ENCODE results near the gene RASIP1. TPM values are rescaled to one million over a fixed set of nuclear protein-coding genes. Genes with fewer than 3 reads are reported as not detected.

Gene RASIP1
- total RNA-seq, 1 donor from 2014 or later: 6.5 TPM

DNA sequence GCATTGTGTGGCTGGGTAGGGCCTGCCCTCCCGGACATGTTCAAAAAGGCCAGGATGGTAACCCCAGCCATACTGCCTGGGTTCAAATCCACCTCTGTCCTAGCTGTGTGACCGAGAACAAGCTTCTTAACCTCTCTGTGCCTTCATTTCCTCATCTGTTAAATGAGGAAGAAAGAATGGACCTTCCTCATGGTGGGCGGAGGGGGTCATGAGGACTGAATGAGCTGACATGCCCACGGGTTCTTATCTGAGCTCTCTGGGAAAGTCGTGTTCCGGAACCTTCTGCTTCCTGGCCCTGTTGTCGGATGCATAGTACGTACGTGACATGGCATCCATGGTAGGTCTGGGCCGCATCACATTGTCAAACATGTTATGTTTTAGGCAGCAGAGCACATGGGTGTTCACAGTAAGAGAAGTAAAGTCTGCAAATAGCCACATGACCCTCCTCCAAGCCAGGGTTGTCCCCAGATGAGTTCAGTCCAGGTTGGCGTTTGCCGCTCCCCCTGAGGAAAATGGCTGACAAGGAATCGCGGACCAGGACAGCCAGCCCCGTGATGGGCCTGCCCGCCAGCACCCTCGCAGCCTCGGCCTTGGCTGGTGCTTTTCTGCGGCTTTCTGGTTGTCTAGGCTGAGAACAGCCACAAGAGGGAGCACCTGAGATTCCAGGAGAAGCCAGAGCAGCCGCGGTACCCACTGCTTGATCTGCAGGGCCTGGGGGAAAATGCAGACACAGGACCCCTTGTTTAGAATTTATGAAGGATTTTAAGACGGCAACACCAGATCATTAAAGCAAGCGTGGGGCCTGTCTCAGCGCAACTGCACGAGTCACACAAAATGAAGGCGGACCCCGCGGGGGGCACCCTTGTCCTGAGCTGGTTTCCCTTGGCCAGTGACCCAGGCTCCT is 65.2 kb downstream of the RASIP1 start:
- DNase-seq: peak; percentile 55

DNA sequence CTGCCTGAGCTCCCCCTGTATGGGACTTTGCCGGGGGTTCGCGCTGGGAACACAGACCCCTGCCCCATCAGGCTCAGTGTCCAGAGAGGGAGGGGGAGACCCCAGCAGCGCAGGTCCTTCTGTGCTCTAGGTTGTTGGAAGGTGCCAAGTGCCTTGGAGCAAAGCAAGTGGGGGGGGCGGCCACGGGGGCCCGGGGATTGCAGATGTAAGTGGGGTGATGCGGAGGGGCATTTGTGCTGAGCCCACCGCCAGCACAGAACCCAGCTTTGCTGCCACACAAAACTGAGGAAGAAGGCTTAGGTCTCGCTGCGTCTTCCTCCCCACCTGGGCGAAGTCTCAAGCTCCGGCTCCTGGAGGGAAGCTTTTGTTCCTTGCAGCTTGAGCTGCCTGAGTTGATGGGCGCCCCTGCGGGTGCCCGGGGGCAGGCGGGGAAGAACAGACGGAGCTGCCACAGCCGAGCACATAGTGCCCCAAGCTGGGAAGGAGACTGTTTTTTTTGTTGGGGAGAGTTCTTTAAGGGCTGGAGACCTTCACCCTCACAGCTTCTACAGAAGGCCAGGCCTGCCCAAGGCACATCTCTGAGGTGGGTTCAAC is 66.1 kb downstream of the RASIP1 start:
- DNase-seq: no peak

DNA sequence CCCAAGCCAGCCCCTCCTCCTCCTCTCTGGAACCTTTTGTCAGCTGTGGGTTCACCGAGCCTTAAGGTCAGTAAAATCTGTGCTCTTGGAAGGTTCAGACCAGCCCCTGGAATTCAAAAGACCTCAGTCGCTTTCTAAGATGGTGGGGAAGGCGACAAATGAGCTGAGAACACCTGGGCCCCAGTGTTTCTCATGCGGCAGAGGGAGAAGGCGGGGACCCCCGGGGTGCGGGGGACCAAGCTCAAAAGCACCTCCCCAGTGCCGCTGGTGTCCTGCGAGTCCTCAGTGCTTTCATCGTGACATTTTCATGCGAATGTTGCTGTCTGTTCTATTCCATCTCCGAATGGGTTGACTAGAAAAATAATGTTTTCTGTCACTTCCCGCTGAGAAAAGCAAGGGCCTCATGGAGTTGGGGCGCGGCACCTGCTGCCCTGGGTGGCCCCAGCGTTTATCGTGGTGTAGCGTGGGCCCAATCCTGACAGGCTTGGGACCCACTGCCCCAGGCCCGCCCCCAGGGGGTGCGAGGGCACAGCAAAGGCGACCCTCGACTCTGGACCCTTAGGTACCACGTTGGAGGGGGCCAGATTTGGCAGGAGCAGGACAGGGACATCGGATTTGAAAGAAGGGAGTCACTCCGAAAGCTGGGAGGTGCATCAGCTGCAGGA is 66.8 kb downstream of the RASIP1 start:
- no peak for DNase-seq

DNA sequence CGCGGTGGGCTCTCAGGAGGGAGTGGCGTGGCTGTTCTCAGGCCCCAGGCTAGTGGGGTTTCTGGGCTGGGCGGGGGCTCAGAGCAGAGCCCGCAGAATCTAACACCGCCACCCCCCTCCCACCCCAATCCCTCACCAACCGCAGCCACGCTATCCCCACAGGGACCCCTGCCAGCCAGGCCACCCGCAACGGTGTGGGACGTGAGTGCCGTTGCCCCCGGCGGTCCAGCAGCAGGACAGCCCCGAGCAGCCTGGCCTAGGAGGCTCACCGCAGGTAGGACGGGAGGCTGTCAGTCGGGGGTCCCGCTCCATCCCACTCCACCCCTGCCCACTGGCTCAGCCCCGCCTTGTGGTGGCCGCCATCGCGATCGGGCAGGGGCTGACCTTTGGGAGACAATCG is 67.4 kb downstream of the RASIP1 start, which contains the start of gene NTN5:
Gene NTN5 (minus strand): TSS at position 24 of the 400 bp plus-strand sequence. CDS start 2,031 bp downstream, outside the sequence.
- no peak for DNase-seq

DNA sequence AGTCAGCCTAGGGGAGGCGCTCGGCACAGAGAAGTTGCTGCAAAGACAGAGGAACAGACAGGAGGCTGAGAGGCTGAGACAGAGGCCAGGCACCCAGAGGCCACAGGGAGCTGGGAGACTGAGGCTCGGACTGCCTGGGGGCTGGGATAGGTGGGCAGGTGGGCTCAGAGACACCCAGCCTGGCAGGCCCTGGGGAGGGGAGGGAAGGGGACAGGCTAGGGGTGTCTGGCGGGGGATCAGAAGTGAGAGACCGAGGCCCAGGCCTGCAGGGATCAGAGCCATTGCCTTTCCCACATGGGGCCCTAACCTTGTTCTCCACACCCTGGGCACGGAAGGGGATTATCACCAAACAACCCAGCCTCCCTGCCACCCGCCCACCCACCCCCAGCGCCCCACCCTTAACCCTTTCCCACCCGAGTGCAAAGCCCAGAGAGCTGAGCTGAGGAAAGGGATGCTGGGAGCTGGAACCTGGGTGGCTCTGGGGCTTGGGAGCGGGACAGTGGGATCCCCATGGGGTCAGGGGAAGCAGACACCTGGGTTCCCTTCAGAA is 68.9 kb downstream of the RASIP1 start:
- DNase-seq: no peak

DNA sequence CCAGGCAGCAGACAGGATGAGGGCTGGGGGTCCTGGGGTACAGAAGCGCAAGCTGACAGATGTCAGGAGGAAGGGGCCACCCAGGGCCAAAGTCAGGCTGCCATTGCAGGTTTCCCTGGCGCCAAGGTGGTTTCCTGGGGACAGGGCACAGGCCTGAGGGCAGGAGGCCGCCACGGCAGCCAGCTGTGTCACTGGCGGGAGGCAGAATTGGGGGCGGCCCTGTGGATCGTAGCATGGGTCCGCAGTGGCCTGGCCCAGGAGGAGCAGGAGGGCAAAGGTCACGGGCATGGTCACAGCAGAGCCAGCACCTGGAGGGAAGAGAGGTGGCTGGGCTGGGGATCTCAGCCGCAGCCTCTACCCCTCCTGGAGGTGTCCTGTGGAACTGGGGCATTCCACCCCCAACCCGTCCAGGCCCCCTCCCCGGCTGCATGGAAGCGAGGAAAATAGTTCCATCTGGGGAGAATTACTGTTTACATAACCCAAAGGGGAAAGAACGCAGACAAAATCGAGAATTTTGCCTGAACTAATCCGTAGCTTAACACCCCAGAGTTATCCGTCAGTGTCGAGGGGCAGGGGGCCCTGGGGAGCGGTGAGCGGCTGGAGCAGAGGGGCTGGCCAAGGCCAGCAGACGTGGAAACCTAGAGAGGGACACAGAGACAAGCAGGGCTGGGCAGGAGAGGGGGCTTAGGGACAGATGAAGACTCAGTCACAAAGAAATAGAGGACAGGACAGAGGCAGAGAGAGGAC is 69.5 kb downstream of the RASIP1 start:
- peak; percentile 35 for DNase-seq

Other genes starting within 250 kb of the RASIP1 start
- gene LMTK3, start 228.8 kb downstream of the RASIP1 start, total RNA-seq: 0.79 TPM
- 16.2 TPM for gene SULT2B1, start 188.4 kb downstream of the RASIP1 start, total RNA-seq
- gene SPACA4, start 133.9 kb downstream of the RASIP1 start, total RNA-seq: 0.20 TPM
- gene FAM83E, start 125.5 kb downstream of the RASIP1 start, total RNA-seq: 2.0 TPM
- gene RPL18, start 121.4 kb downstream of the RASIP1 start, total RNA-seq: 1,454 TPM
- gene SPHK2, start 121.1 kb downstream of the RASIP1 start, total RNA-seq: 4.6 TPM
- 5.7 TPM for gene DBP, start 103.2 kb downstream of the RASIP1 start, total RNA-seq
- gene CA11, start 94.4 kb downstream of the RASIP1 start, total RNA-seq: 2.3 TPM
- gene NTN5, start 67.6 kb downstream of the RASIP1 start, total RNA-seq: 0.30 TPM
- 0.59 TPM for gene FUT2, start 44.6 kb downstream of the RASIP1 start, total RNA-seq
- 1.7 TPM for gene MAMSTR, start 20.9 kb downstream of the RASIP1 start, total RNA-seq
- 0.10 TPM for gene IZUMO1, start 6.3 kb upstream of the RASIP1 start, total RNA-seq
- gene FUT1, start 12.0 kb upstream of the RASIP1 start, total RNA-seq: 2.9 TPM
- not detected for gene FGF21, start 14.9 kb upstream of the RASIP1 start, total RNA-seq
- 19.0 TPM for gene BCAT2, start 70.4 kb upstream of the RASIP1 start, total RNA-seq
- gene HSD17B14, start 95.9 kb upstream of the RASIP1 start, total RNA-seq: 3.4 TPM
- gene PLEKHA4, start 128.0 kb upstream of the RASIP1 start, total RNA-seq: 8.4 TPM
- gene PPP1R15A, start 131.8 kb upstream of the RASIP1 start, total RNA-seq: 58.4 TPM
- 0.10 TPM for gene TULP2, start 158.1 kb upstream of the RASIP1 start, total RNA-seq
- 97.8 TPM for gene NUCB1, start 159.7 kb upstream of the RASIP1 start, total RNA-seq
- not detected for gene DHDH, start 193.1 kb upstream of the RASIP1 start, total RNA-seq
- 22.9 TPM for gene BAX, start 214.3 kb upstream of the RASIP1 start, total RNA-seq
- 828 TPM for gene FTL, start 224.7 kb upstream of the RASIP1 start, total RNA-seq